HL-60 (cell line): ENCODE measurements around the gene FOXO6.

Source experiments
- DNase-seq, 2 experiments: peaks; one replicate each; pipeline ENCODE4 v3.0.0-alpha.2; 2010 to 2020; ENCODE audit warnings: low read depth in 1 of 2, low spot score in 1 of 2
- H3K27ac ChIP-seq: fragments of 250-450 bp; sonication (Bioruptor Pico); replicated peaks from 2 replicates; pipeline ENCODE4 v1.5.1; 2020; ENCODE audit warnings: mild to moderate bottlenecking, moderate library complexity
- H3K27me3 ChIP-seq: fragments of 250-450 bp; sonication (Bioruptor Pico); 2 replicates; pipeline ENCODE4 v1.5.1; 2021; ENCODE audit warnings: mild to moderate bottlenecking, moderate library complexity; ENCODE audit not compliant: insufficient read depth, poor library complexity, severe bottlenecking
- H3K4me3 ChIP-seq: replicated peaks from 2 replicates; pipeline ENCODE4 v1.5.1; 2011; ENCODE audit warnings: mild to moderate bottlenecking, control low read depth, low read length; ENCODE audit not compliant: insufficient read depth
- CTCF ChIP-seq: IDR thresholded peaks from one replicate; pipeline ENCODE4 v1.5.1; 2011; ENCODE audit warnings: low read length, control low read depth, inconsistent platforms; ENCODE audit not compliant: insufficient read depth
- GABPA ChIP-seq: IDR thresholded peaks from 2 replicates; pipeline ENCODE4 v1.6.1; 2012; ENCODE audit warnings: low read depth
- POLR2AphosphoS5 ChIP-seq: IDR thresholded peaks from 2 replicates; pipeline ENCODE4 v1.6.1; 2012; ENCODE audit warnings: low read depth
- REST ChIP-seq: IDR thresholded peaks from 2 replicates; pipeline ENCODE4 v1.6.1; 2012; ENCODE audit warnings: low read depth; ENCODE audit not compliant: insufficient replicate concordance
- SPI1 ChIP-seq: IDR thresholded peaks from 2 replicates; pipeline ENCODE4 v1.6.1; 2012; ENCODE audit warnings: low read depth, mild to moderate bottlenecking, borderline replicate concordance

The FOXO6 gene

GRCh38 chr1:41371630-41372599 lies 10.7 kb downstream of the FOXO6 start:
- no peak overlapping the region for H3K4me3 ChIP-seq
- DNase-seq, result peak in 1 of 2 experiments; percentile 74
- H3K27me3 ChIP-seq, result no peaks in the 10 kb centered on the region
- H3K27ac ChIP-seq, result peak overlapping the region; percentile 41; the same call in 1 of the 2 replicates
- no peak for TF ChIP-seq CTCF
- no peak for TF ChIP-seq GABPA
- no peak for TF ChIP-seq REST
- TF ChIP-seq SPI1, result peak; percentile 55
- peak; percentile 92 for TF ChIP-seq POLR2AphosphoS5

GRCh38 chr1:41372600-41372993 lies 11.4 kb downstream of the FOXO6 start:
- Histone ChIP-seq H3K4me3 (no peak overlapping the region), H3K27me3 (no peaks in the 10 kb centered on the region), H3K27ac (no peak overlapping the region; the same call in 1 of the 2 replicates)
- TF ChIP-seq POLR2AphosphoS5 (no peak), SPI1 (no peak), GABPA (no peak), CTCF (no peak), REST (no peak)
- no peak for DNase-seq

GRCh38 chr1:41373373-41373772 lies 12.1 kb downstream of the FOXO6 start:
- TF ChIP-seq CTCF (no peak), GABPA (no peak), POLR2AphosphoS5 (no peak), SPI1 (no peak), REST (no peak)
- no peak for DNase-seq
- no peak overlapping the region for H3K27ac ChIP-seq
- H3K27me3 ChIP-seq, result no peaks in the 10 kb centered on the region
- H3K4me3 ChIP-seq, result no peak overlapping the region
